Kidney tubule cell (primary cell): Measurements from ENCODE around the gene ZNHIT6.
A peak's percentile ranks its signal among the peaks of the same experiment; 100 is the strongest.

Experiments
- DNase-seq: peaks from one replicate; pipeline ENCODE4 v3.0.0-alpha.2; 2018; ENCODE audit warnings: low spot score

The ZNHIT6 gene

DNA sequence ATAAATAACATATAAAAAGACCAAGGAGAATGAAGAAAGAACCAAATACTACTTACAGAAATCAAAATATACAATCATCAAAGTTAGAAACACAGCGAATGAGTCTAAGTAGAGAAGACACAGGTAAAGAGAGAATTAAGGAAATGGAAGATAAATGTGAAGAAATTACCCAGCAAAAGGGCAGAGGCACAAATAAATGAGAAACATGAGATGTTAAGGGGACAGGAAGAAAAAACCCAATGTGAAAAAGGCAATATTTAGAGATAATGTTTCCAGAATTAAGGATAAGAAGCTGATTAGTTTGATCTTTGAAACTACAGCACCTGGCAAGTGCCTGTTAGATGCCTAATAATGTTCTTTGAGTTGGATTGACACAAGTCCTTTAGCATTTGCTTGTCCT is 86.8 kb downstream of the ZNHIT6 start:
- DNase-seq: no peak

DNA sequence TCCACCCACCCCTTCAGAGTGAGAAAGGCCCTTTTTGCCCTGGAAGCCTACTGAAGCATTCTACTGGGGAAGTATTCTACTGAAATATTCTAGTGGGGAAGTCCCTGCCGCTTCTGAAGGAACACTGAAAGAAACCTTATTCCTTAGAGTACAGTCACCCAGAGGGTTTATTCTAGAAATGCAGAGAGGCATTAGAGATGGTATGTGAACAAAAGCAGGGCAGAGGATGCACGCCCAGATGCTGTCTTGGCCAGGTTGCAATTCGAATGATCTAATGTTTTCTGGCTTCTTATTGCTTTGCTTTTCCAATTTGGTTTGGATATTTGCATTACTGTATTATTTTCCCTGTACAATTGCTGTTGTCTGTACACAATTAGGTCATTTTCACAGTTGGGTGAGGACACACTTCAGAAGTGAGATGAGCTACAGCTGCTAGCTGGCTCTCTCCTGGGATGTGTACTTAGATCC is 90.6 kb downstream of the ZNHIT6 start:
- peak; percentile 86 for DNase-seq

DNA sequence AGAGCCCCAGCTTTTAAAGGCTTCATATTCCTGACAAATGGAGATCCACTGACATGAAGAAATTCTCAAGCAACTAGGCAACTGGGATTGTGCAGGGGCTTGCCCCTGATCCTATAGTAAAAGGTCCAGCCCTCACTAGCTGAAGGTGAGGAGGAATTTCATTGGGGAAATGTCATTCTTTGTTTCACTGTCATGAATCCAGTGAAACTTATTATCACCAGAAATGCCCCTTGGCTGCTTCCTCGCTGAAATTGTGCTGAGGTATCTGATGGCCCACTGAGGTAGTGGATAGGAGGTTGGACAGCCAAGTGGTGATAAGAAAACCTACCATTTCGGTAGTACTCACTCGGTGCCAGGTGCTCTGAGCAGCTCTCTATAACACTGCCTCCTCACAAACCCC is 91.5 kb downstream of the ZNHIT6 start:
- no peak for DNase-seq

DNA sequence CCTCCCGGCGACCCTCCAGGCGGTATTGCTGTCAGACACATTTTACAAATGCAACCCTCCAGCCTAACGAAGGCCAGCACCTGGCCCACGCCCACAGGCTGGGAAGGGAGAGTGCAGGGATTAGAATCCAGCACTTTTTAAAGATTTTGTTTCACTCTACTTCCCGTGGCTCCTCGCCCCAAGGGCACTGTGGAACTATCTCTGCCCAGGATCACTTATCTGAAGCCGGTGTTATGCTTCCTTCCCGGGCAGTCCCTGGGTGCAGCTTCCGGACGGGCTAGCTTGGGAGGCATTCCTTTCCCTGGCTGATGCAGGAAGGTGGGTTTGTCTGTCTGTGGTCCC is 91.9 kb downstream of the ZNHIT6 start:
- peak; percentile 14 for DNase-seq

DNA sequence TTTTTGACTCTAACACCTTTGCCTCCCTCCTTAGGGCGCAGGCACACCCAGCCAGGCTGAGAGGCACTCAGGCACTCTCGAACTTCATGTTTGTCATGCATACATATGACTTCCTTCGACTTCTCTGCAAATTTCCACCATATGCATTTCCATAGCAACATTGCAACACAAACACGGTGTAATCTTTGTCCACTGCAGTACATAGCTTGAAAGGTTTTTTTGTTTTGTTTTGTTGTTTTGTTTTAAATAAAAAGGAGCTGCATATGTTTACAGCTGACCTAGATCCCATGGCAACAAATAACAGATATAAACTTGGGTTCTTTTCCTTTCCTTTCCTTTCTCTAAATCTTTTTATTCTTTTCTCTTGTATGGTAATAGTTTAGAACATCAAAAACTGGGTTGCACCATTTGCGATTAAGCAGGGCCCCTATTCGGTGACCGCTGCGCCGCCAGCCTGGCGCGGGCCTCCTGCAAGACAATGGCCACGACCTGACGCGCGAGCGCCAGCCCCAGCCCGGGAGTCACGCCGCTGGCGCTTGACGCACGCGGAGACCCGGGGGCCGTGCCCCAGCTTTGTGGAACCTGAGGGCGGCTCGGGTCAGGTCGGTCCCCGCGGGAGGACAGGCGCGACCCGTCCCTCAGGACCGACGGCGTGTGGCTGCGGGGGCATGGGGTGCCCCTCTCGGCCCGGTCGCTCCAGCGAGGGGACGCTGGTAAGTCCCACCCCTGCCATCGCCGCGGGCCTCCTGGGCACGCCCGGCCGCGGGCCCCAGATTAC is 92.5 kb downstream of the ZNHIT6 start:
- no peak for DNase-seq

- peak; percentile 97 for DNase-seq
Observed at GRCh38 chr1:85612704-85613361, 95.4 kb downstream of the ZNHIT6 start.

GRCh38 chr1:85611856-85612255 is 96.4 kb downstream of the ZNHIT6 start:
- DNase-seq: peak; percentile 99

GRCh38 chr1:85611425-85611824 is 96.8 kb downstream of the ZNHIT6 start:
- peak; percentile 82 for DNase-seq

- peak; percentile 83 for DNase-seq
Observed at GRCh38 chr1:85609976-85610375, 98.3 kb downstream of the ZNHIT6 start.

DNA sequence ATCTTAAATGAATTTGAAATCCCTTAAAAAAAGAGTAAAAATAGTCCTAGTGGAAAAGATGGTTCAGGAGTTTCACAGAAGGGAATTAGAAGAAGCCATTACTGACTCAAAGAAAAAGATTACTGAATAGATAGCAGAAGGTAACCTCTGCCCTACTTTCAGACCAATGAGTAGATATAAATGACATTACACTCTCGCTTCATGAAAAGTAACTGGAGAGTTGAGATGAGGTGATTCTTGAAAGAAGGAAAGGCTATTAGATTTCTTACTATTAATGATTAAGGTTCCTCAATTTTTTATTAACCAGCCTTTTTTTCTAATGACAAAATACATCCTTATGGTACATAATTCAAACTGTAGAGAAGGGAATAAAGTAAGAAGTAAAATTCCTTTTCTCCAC is 99.4 kb downstream of the ZNHIT6 start:
- peak; percentile 91 for DNase-seq

- no peak for DNase-seq
Observed at GRCh38 chr1:85607921-85608265, 100.3 kb downstream of the ZNHIT6 start.

- DNase-seq: peak; percentile 100
Observed at GRCh38 chr1:85607126-85607920, 100.9 kb downstream of the ZNHIT6 start.

DNA sequence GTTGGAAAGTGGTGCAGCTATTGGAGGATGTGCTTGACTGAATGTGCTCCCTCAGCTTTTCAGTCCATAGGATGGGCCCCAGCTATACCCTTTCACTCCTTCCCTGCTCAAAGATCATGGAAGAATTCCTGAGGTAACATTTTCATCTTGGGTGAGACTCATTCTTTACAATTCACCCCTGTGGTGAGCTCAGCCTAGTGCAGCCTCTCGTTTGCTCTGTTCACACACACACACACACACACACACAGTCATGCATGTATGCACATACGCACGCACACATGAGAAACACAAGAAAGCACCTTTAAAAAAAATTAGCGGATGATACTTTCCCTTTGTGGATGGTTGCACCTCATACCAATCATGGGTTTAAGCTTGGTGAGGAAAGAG is 101.8 kb downstream of the ZNHIT6 start:
- peak; percentile 73 for DNase-seq

- peak; percentile 86 for DNase-seq
Observed at GRCh38 chr1:85605484-85606413, 102.5 kb downstream of the ZNHIT6 start.

GRCh38 chr1:85604298-85604997 is 103.8 kb downstream of the ZNHIT6 start:
- DNase-seq: no peak

DNA sequence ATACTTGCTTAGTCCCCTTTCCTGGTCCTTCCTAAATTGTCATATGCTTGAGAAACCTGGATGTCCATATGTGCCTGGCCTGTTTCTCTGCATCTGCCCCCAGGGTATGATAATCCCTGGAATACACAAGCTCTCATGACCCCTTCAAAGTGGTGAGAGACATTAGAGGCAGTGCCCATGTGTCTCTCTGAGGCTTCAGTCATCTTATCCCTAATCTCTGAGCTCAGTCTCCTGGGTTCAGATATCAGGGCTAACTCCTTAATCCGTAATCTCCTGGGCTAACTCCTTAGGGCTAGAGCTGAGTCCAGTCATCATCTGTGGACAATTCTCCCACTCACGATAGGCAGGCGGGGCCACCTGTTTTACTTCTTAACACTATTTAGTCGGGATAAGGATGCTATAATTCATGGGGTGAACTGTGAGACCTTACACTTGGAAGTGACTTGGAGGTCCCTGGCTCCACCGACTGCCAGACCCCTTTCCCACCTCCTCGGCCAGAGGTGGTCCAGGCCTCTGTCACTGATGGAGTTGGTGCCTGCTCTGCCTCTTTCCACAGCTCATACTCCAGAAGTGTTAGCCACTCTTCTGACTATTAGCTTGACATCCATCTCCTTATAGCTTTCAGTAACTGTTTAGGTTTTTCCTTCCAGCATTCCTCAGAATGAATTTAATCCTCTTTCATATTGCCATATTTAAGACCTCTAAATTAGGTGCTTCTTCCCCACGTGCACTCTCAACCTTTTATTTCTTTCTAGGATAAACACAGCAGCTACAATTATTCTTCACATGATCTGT is 105.0 kb downstream of the ZNHIT6 start:
- DNase-seq: no peak

GRCh38 chr1:85602571-85602970 is 105.7 kb downstream of the ZNHIT6 start:
- no peak for DNase-seq

GRCh38 chr1:85601901-85602300 is 106.3 kb downstream of the ZNHIT6 start:
- no peak for DNase-seq

GRCh38 chr1:85599681-85600080 is 108.6 kb downstream of the ZNHIT6 start:
- DNase-seq: no peak
